Caco-2 (cell line): Measurements from ENCODE around the gene ANKRD66. TPM values are rescaled to one million over a fixed set of nuclear protein-coding genes. Genes with fewer than 3 reads are reported as not detected.
A peak's percentile ranks its signal among the peaks of the same experiment; 100 is the strongest.

Source experiments
- BruUV-seq: library from RNA; stranded (reverse); fragments of 400-500 nt; replicated peaks from 2 replicates; lab custom pipeline; 2021; lab: Mats Ljungman, UMichigan
- CTCF ChIA-PET: fragments of 300-600 bp; sonication (Branson Sonifier 250); formaldehyde crosslinking; loops from one replicate; lab custom pipeline; 2022; ENCODE audit warnings: antibody characterized with exemption; lab: Charles Lee
- POLR2A ChIA-PET: fragments of 300-600 bp; sonication (Branson Sonifier 250); formaldehyde crosslinking; loops from one replicate; lab custom pipeline; 2022; ENCODE audit warnings: antibody characterized with exemption; lab: Charles Lee
- DNase-seq, 2 experiments: peaks; one replicate each; pipeline versions ENCODE4 v3.0.0 to v3.0.0-alpha.2; 2020 to 2022
- H3K27me3 ChIP-seq: replicated peaks from 2 replicates; pipeline ENCODE4 v1.6.0; 2011; ENCODE audit warnings: low read length; ENCODE audit not compliant: control insufficient read depth, insufficient read depth
- H3K36me3 ChIP-seq: 2 replicates; pipeline ENCODE4 v1.5.1; 2011; ENCODE audit warnings: low read length; ENCODE audit not compliant: control insufficient read depth, insufficient read depth
- H3K4me1 ChIP-seq: fragments of 250-450 bp; sonication (Bioruptor Pico); 2 replicates; pipeline ENCODE4 v1.5.1; 2020; ENCODE audit warnings: mild to moderate bottlenecking
- H3K4me3 ChIP-seq: 2 replicates; pipeline ENCODE4 v1.5.1; 2011; ENCODE audit warnings: low read depth, mild to moderate bottlenecking, control low read depth, low read length
- H3K9me3 ChIP-seq: fragments of 250-450 bp; sonication (Bioruptor Pico); 2 replicates; pipeline ENCODE4 v1.5.1; 2020; ENCODE audit warnings: mild to moderate bottlenecking, moderate library complexity
- H3K27ac Mint-ChIP-seq: one replicate; pipeline ENCODE4 v1.8.0; 2022; ENCODE audit warnings: mixed read lengths; ENCODE audit not compliant: unreplicated experiment
- H3K27me3 Mint-ChIP-seq: one replicate; pipeline ENCODE4 v1.8.0; 2022; ENCODE audit warnings: mixed read lengths; ENCODE audit not compliant: insufficient read depth, unreplicated experiment
- H3K36me3 Mint-ChIP-seq: one replicate; pipeline ENCODE4 v1.8.0; 2022; ENCODE audit warnings: mild to moderate bottlenecking, mixed read lengths; ENCODE audit not compliant: insufficient read depth, unreplicated experiment
- H3K4me1 Mint-ChIP-seq: one replicate; pipeline ENCODE4 v1.8.0; 2022; ENCODE audit warnings: low read depth, mixed read lengths; ENCODE audit not compliant: unreplicated experiment
- H3K4me3 Mint-ChIP-seq: one replicate; pipeline ENCODE4 v1.8.0; 2022; ENCODE audit warnings: mild to moderate bottlenecking, moderate library complexity, mixed read lengths; ENCODE audit not compliant: unreplicated experiment
- H3K9me3 Mint-ChIP-seq: one replicate; pipeline ENCODE4 v1.8.0; 2022; ENCODE audit warnings: mixed read lengths; ENCODE audit not compliant: unreplicated experiment
- CTCF ChIP-seq, 2 experiments: fragments of 200-600 bp in 1 of 2; IDR thresholded peaks; 1 replicate in 1 of 2; 2 replicates in 1 of 2; pipeline versions ENCODE4 v1.5.1 to v1.8.0; 2011 to 2022; ENCODE audit warnings: antibody characterized with exemption in 1 of 2, control low read depth in 1 of 2, inconsistent platforms in 1 of 2, low read depth in 1 of 2, low read length in 1 of 2, mild to moderate bottlenecking in 1 of 2, moderate library complexity in 1 of 2; ENCODE audit not compliant: insufficient read depth in 1 of 2, severe bottlenecking in 1 of 2, unreplicated experiment in 1 of 2
- intact Hi-C: fragments of 100-400 bp; cut with micrococcal nuclease; formaldehyde crosslinking; loops from one replicate; pipeline ENCODE4 v1.10.0; 2022; ENCODE audit not compliant: unreplicated experiment
- total RNA-seq: library from RNA; stranded (reverse); gene quantifications from 2 replicates; pipeline ENCODE4 v1.2.3, GENCODE V29; 2022

The ANKRD66 gene
- total RNA-seq, 1 experiment from 2014 or later: not detected

GRCh38 chr6:46757214-46757596, 10.5 kb downstream of the ANKRD66 start:
- no TSS peak for BruUV-seq
- ChIA-PET CTCF (no interaction called here), POLR2A (no interaction called here)
- H3K9me3 ChIP-seq: no peaks in the 10 kb centered on the region
- Mint-ChIP-seq H3K27me3 (no peaks in the 10 kb centered on the region), H3K4me1 (peaks cover 6% of the 10 kb centered on the region), H3K27ac (no peak overlapping the region), H3K9me3 (no peaks in the 10 kb centered on the region), H3K36me3 (no peaks in the 10 kb centered on the region), H3K4me3 (no peak overlapping the region)
- no peak for TF ChIP-seq CTCF (IDR thresholded peaks at IDR 0.05; ENCODE audit: insufficient read depth in 1 of 2, low read depth in 1 of 2, low read length in 1 of 2, severe bottlenecking in 1 of 2, unreplicated experiment in 1 of 2)
- no peak overlapping the region for H3K4me3 ChIP-seq
- intact Hi-C loops: no loop called here
- no peaks in the 10 kb centered on the region for H3K36me3 ChIP-seq
- no peaks in the 10 kb centered on the region for H3K4me1 ChIP-seq
- H3K27me3 ChIP-seq: no peaks in the 10 kb centered on the region
- no peak for DNase-seq

GRCh38 chr6:46758960-46759753, 12.4 kb downstream of the ANKRD66 start:
- CTCF ChIA-PET: no interaction called here
- Mint-ChIP-seq H3K27ac (no peak overlapping the region), H3K4me1 (peaks cover 6% of the 10 kb centered on the region), H3K36me3 (no peaks in the 10 kb centered on the region), H3K9me3 (no peaks in the 10 kb centered on the region), H3K27me3 (no peaks in the 10 kb centered on the region), H3K4me3 (no peak overlapping the region)
- Histone ChIP-seq H3K27me3 (no peaks in the 10 kb centered on the region), H3K9me3 (no peaks in the 10 kb centered on the region), H3K4me1 (no peaks in the 10 kb centered on the region), H3K36me3 (no peaks in the 10 kb centered on the region), H3K4me3 (no peak overlapping the region)
- no TSS peak for BruUV-seq
- no peak for TF ChIP-seq CTCF (IDR thresholded peaks at IDR 0.05; ENCODE audit: insufficient read depth in 1 of 2, low read depth in 1 of 2, low read length in 1 of 2, severe bottlenecking in 1 of 2, unreplicated experiment in 1 of 2)
- intact Hi-C loops: no loop called here
- DNase-seq: no peak
- POLR2A ChIA-PET: no interaction called here

GRCh38 chr6:46760925-46761324, 14.2 kb downstream of the ANKRD66 start:
- Mint-ChIP-seq H3K27me3 (no peaks in the 10 kb centered on the region), H3K36me3 (no peaks in the 10 kb centered on the region), H3K9me3 (no peaks in the 10 kb centered on the region), H3K27ac (no peak overlapping the region), H3K4me3 (no peak overlapping the region), H3K4me1 (peaks cover 6% of the 10 kb centered on the region)
- Histone ChIP-seq H3K36me3 (no peaks in the 10 kb centered on the region), H3K27me3 (no peaks in the 10 kb centered on the region), H3K4me3 (no peak overlapping the region), H3K9me3 (no peaks in the 10 kb centered on the region), H3K4me1 (no peaks in the 10 kb centered on the region)
- intact Hi-C loops: no loop called here
- peak in 1 of 2 experiments; percentile 15 for DNase-seq
- no TSS peak for BruUV-seq
- CTCF ChIA-PET: no interaction called here
- no peak for TF ChIP-seq CTCF (IDR thresholded peaks at IDR 0.05; ENCODE audit: insufficient read depth in 1 of 2, low read depth in 1 of 2, low read length in 1 of 2, severe bottlenecking in 1 of 2, unreplicated experiment in 1 of 2)
- POLR2A ChIA-PET: no interaction called here
